Stimulated activated effector memory CD8-positive, alpha-beta T cell treated with anti-CD3 and anti-CD28 coated beads, Interleukin-12 subunit alpha, Interleukin-12 subunit beta, amount 100 ng/mL, for 72 hours (primary cell): Measurements from ENCODE around the gene FAXC.

Source experiments
- ATAC-seq: fragments of 150-1000 bp; cut with Tn5 transposase; 2 replicates; pipeline ENCODE4 v1.10.0; 2021
- DNase-seq, 2 donors: peaks; one replicate each; pipeline ENCODE4 v3.0.0; 2021 to 2022; ENCODE audit warnings: low spot score in 2 of 2
- H3K27ac Mint-ChIP-seq: one replicate; pipeline ENCODE4 v1.8.0; 2022; ENCODE audit warnings: mild to moderate bottlenecking, mixed read lengths
- H3K36me3 Mint-ChIP-seq: one replicate; pipeline ENCODE4 v1.8.0; 2022; ENCODE audit warnings: mild to moderate bottlenecking, mixed read lengths
- H3K4me1 Mint-ChIP-seq: one replicate; pipeline ENCODE4 v1.8.0; 2022; ENCODE audit warnings: mixed read lengths
- H3K4me3 Mint-ChIP-seq: one replicate; pipeline ENCODE4 v1.8.0; 2022; ENCODE audit warnings: mild to moderate bottlenecking, mixed read lengths
- H3K9me3 Mint-ChIP-seq: one replicate; pipeline ENCODE4 v1.8.0; 2022; ENCODE audit warnings: mixed read lengths

The FAXC gene

GRCh38 chr6:99349171-99350141 lies at the start of gene FAXC:
FAXC (minus strand) TSS chr6:99349674; CDS start chr6:99349372, 302 bp downstream.
- H3K36me3 Mint-ChIP-seq = no peaks in the 10 kb centered on the region
- H3K4me3 Mint-ChIP-seq = peak within 1 kb of the TSS; percentile 19

GRCh38 chr6:99397287-99397686 lies 47.8 kb upstream of the FAXC start:
- Mint-ChIP-seq H3K4me3 (no peak overlapping the region), H3K36me3 (peaks cover 69% of the 10 kb centered on the region), H3K27ac (no peak overlapping the region), H3K4me1 (peaks cover 9% of the 10 kb centered on the region), H3K9me3 (no peaks in the 10 kb centered on the region)
- ATAC-seq (no peak), DNase-seq (no peak)

More at GRCh38 chr6:99349171-99350141, at the start of gene FAXC:
- ATAC-seq (peak; percentile 43), DNase-seq (no peak)
- no peaks in the 10 kb centered on the region for H3K9me3 Mint-ChIP-seq
- no peak within 1 kb of the TSS for H3K27ac Mint-ChIP-seq
- peaks cover 1% of the 10 kb centered on the region for H3K4me1 Mint-ChIP-seq

GRCh38 chr6:99393698-99394531 lies 44.4 kb upstream of the FAXC start, which contains the start of gene COQ3:
COQ3 (minus strand) TSS chr6:99394195; CDS start chr6:99394179, 16 bp downstream.
- Mint-ChIP-seq H3K27ac (peak within 1 kb of the TSS; percentile 96), H3K9me3 (no peaks in the 10 kb centered on the region), H3K4me1 (peaks cover 11% of the 10 kb centered on the region), H3K4me3 (peak within 1 kb of the TSS; percentile 88), H3K36me3 (peaks cover 35% of the 10 kb centered on the region)
- DNase-seq (peak; percentile 61 to 89), ATAC-seq (peak; percentile 87)

GRCh38 chr6:99393366-99393697 lies 43.9 kb upstream of the FAXC start:
- Mint-ChIP-seq H3K4me1 (peaks cover 11% of the 10 kb centered on the region), H3K27ac (peak overlapping the region; percentile 96), H3K9me3 (no peaks in the 10 kb centered on the region), H3K36me3 (peaks cover 29% of the 10 kb centered on the region), H3K4me3 (peak overlapping the region; percentile 88)
- peak; percentile 34 for ATAC-seq
- no peak for DNase-seq

- ATAC-seq (no peak), DNase-seq (no peak)
- Mint-ChIP-seq H3K27ac (no peak overlapping the region), H3K36me3 (peaks cover 12% of the 10 kb centered on the region), H3K4me1 (peaks cover 11% of the 10 kb centered on the region), H3K4me3 (no peak overlapping the region), H3K9me3 (no peaks in the 10 kb centered on the region)
Observed at GRCh38 chr6:99390896-99391295, 41.4 kb upstream of the FAXC start.

- ATAC-seq (no peak), DNase-seq (no peak)
- Mint-ChIP-seq H3K36me3 (no peaks in the 10 kb centered on the region), H3K4me1 (no peaks in the 10 kb centered on the region), H3K9me3 (no peaks in the 10 kb centered on the region), H3K4me3 (no peak overlapping the region), H3K27ac (no peak overlapping the region)
Observed at GRCh38 chr6:99384507-99384906, 35.0 kb upstream of the FAXC start.

GRCh38 chr6:99378636-99379035 lies 29.2 kb upstream of the FAXC start:
- no peak overlapping the region for H3K4me3 Mint-ChIP-seq
- ATAC-seq (no peak), DNase-seq (no peak)
- H3K27ac Mint-ChIP-seq = no peak overlapping the region
- no peaks in the 10 kb centered on the region for H3K4me1 Mint-ChIP-seq
- H3K9me3 Mint-ChIP-seq = no peaks in the 10 kb centered on the region
- peaks cover 8% of the 10 kb centered on the region for H3K36me3 Mint-ChIP-seq

GRCh38 chr6:99369533-99369932 lies 20.1 kb upstream of the FAXC start:
- H3K4me1 Mint-ChIP-seq = peaks cover 1% of the 10 kb centered on the region
- H3K4me3 Mint-ChIP-seq = no peak overlapping the region
- DNase-seq (no peak), ATAC-seq (no peak)
- H3K36me3 Mint-ChIP-seq = peaks cover 10% of the 10 kb centered on the region
- no peak overlapping the region for H3K27ac Mint-ChIP-seq
- H3K9me3 Mint-ChIP-seq = no peaks in the 10 kb centered on the region

GRCh38 chr6:99366852-99367251 lies 17.4 kb upstream of the FAXC start:
- Mint-ChIP-seq H3K4me3 (no peak overlapping the region), H3K27ac (no peak overlapping the region), H3K36me3 (peaks cover 10% of the 10 kb centered on the region), H3K4me1 (peaks cover 16% of the 10 kb centered on the region), H3K9me3 (no peaks in the 10 kb centered on the region)
- ATAC-seq (no peak), DNase-seq (no peak)

GRCh38 chr6:99364026-99364425 lies 14.6 kb upstream of the FAXC start:
- peaks cover 16% of the 10 kb centered on the region for H3K4me1 Mint-ChIP-seq
- peaks cover 4% of the 10 kb centered on the region for H3K36me3 Mint-ChIP-seq
- peak; percentile 91 for ATAC-seq
- H3K9me3 Mint-ChIP-seq = no peaks in the 10 kb centered on the region
- H3K4me3 Mint-ChIP-seq = no peak overlapping the region
- DNase-seq = peak in 1 of 2 donors; percentile 61
- peak overlapping the region; percentile 2 for H3K27ac Mint-ChIP-seq

- no peak overlapping the region for H3K4me3 Mint-ChIP-seq
- H3K36me3 Mint-ChIP-seq = no peaks in the 10 kb centered on the region
- DNase-seq = peak in 1 of 2 donors; percentile 64
- H3K9me3 Mint-ChIP-seq = no peaks in the 10 kb centered on the region
- peaks cover 16% of the 10 kb centered on the region for H3K4me1 Mint-ChIP-seq
- peak; percentile 86 for ATAC-seq
- H3K27ac Mint-ChIP-seq = no peak overlapping the region
Observed at GRCh38 chr6:99362678-99363268, 13.3 kb upstream of the FAXC start.

GRCh38 chr6:99359800-99360199 lies 10.3 kb upstream of the FAXC start:
- no peaks in the 10 kb centered on the region for H3K36me3 Mint-ChIP-seq
- H3K4me3 Mint-ChIP-seq = no peak overlapping the region
- H3K27ac Mint-ChIP-seq = no peak overlapping the region
- H3K9me3 Mint-ChIP-seq = no peaks in the 10 kb centered on the region
- H3K4me1 Mint-ChIP-seq = peaks cover 16% of the 10 kb centered on the region
- no peak for ATAC-seq
- DNase-seq = no peak

GRCh38 chr6:99356641-99357040 lies 7.2 kb upstream of the FAXC start:
- no peaks in the 10 kb centered on the region for H3K4me1 Mint-ChIP-seq
- ATAC-seq (no peak), DNase-seq (no peak)
- H3K4me3 Mint-ChIP-seq = no peak overlapping the region
- no peaks in the 10 kb centered on the region for H3K36me3 Mint-ChIP-seq
- no peak overlapping the region for H3K27ac Mint-ChIP-seq
- H3K9me3 Mint-ChIP-seq = no peaks in the 10 kb centered on the region

GRCh38 chr6:99354983-99355382 lies 5.5 kb upstream of the FAXC start:
- no peak overlapping the region for H3K27ac Mint-ChIP-seq
- H3K36me3 Mint-ChIP-seq = no peaks in the 10 kb centered on the region
- no peak for ATAC-seq
- no peak for DNase-seq
- no peaks in the 10 kb centered on the region for H3K9me3 Mint-ChIP-seq
- H3K4me1 Mint-ChIP-seq = no peaks in the 10 kb centered on the region
- H3K4me3 Mint-ChIP-seq = no peak overlapping the region

GRCh38 chr6:99353126-99353525 lies 3.7 kb upstream of the FAXC start:
- ATAC-seq = no peak
- H3K27ac Mint-ChIP-seq = no peak overlapping the region
- no peak overlapping the region for H3K4me3 Mint-ChIP-seq
- no peaks in the 10 kb centered on the region for H3K9me3 Mint-ChIP-seq
- H3K4me1 Mint-ChIP-seq = no peaks in the 10 kb centered on the region
- no peak for DNase-seq
- H3K36me3 Mint-ChIP-seq = no peaks in the 10 kb centered on the region
